Lower leg skin (tissue), 3 donors: ENCODE measurements around the gene STRBP.

Experiments used
- CTCF ChIP-seq, 3 donors: fragments of 450-650 bp; IDR thresholded peaks; one replicate each; pipeline ENCODE4 v1.5.1; 2016; ENCODE audit warnings: antibody characterized with exemption in 3 of 3, mild to moderate bottlenecking in 3 of 3, moderate library complexity in 2 of 3
- POLR2A ChIP-seq, 2 donors: fragments of 450-650 bp; IDR thresholded peaks; one replicate each; pipeline ENCODE4 v1.6.1; 2016 to 2017; ENCODE audit warnings: antibody characterized with exemption in 2 of 2, mild to moderate bottlenecking in 1 of 2, moderate library complexity in 1 of 2

- no peak for TF ChIP-seq CTCF (IDR thresholded peaks at IDR 0.05)
- no peak for TF ChIP-seq POLR2A (IDR thresholded peaks at IDR 0.05)
Measured at GRCh38 chr9:123165813-123166212, 102.6 kb downstream of the STRBP start.
